ENCODE results near the gene NDUFS5. TPM values are rescaled to one million over a fixed set of nuclear protein-coding genes. Genes with fewer than 3 reads are reported as not detected.

Gene NDUFS5
- total and polyA plus RNA-seq, 10 of the 15 experiments (the other 5 are each of a cell fraction or from before 2014, with no cell fraction given): 240 to 1,578 (median 831) TPM

GRCh38 chr1:39026051-39026865, at the start of gene NDUFS5 (continued):
- TF ChIP-seq CUX1 (IDR thresholded peaks at IDR 0.05; ENCODE audit: insufficient replicate concordance, low read depth, low read length) (no peak), CHD4 (IDR thresholded peaks at IDR 0.05) (no peak), DPF2 (IDR thresholded peaks at IDR 0.05) (no peak), YY1 (IDR thresholded peaks at IDR 0.05; ENCODE audit: low read depth, low read length) (no peak), ZNF207 (IDR thresholded peaks at IDR 0.05; ENCODE audit: borderline replicate concordance) (peak; percentile 43; the same call in 1 of the 2 replicates), NR2C1 (IDR thresholded peaks at IDR 0.05) (peak; percentile 9; the same call in 1 of the 2 replicates), RELA (IDR thresholded peaks at IDR 0.05; ENCODE audit: borderline replicate concordance, partially characterized antibody) (no peak), EGR1 (IDR thresholded peaks at IDR 0.05; ENCODE audit: borderline replicate concordance in 1 of 2, low read depth in 2 of 2, low read length in 2 of 2) (no peak), MYB (IDR thresholded peaks at IDR 0.05; ENCODE audit: borderline replicate concordance, low read depth, low read length) (no peak), FOXK2 (IDR thresholded peaks at IDR 0.05) (no peak), IRF4 (IDR thresholded peaks at IDR 0.05; ENCODE audit: low read depth, low read length) (no peak), TAF1 (IDR thresholded peaks at IDR 0.05; ENCODE audit: borderline replicate concordance, low read depth, low read length) (peak; percentile 74; the same call in 1 of the 2 replicates), ZNF622 (IDR thresholded peaks at IDR 0.05) (no peak), PAX5 (IDR thresholded peaks at IDR 0.05; ENCODE audit: borderline replicate concordance, low read depth, low read length) (peak; percentile 93), ATF7 (IDR thresholded peaks at IDR 0.05; ENCODE audit: low read depth) (peak; percentile 91)
- TF ChIP-seq, protein P1, sequence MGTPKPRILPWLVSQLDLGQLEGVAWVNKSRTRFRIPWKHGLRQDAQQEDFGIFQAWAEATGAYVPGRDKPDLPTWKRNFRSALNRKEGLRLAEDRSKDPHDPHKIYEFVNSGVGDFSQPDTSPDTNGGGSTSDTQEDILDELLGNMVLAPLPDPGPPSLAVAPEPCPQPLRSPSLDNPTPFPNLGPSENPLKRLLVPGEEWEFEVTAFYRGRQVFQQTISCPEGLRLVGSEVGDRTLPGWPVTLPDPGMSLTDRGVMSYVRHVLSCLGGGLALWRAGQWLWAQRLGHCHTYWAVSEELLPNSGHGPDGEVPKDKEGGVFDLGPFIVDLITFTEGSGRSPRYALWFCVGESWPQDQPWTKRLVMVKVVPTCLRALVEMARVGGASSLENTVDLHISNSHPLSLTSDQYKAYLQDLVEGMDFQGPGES (IDR thresholded peaks at IDR 0.05): no peak
- TF ChIP-seq, protein P2, sequence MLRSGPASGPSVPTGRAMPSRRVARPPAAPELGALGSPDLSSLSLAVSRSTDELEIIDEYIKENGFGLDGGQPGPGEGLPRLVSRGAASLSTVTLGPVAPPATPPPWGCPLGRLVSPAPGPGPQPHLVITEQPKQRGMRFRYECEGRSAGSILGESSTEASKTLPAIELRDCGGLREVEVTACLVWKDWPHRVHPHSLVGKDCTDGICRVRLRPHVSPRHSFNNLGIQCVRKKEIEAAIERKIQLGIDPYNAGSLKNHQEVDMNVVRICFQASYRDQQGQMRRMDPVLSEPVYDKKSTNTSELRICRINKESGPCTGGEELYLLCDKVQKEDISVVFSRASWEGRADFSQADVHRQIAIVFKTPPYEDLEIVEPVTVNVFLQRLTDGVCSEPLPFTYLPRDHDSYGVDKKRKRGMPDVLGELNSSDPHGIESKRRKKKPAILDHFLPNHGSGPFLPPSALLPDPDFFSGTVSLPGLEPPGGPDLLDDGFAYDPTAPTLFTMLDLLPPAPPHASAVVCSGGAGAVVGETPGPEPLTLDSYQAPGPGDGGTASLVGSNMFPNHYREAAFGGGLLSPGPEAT (IDR thresholded peaks at IDR 0.05; ENCODE audit: low read depth): no peak
- TF ChIP-seq, protein P3, sequence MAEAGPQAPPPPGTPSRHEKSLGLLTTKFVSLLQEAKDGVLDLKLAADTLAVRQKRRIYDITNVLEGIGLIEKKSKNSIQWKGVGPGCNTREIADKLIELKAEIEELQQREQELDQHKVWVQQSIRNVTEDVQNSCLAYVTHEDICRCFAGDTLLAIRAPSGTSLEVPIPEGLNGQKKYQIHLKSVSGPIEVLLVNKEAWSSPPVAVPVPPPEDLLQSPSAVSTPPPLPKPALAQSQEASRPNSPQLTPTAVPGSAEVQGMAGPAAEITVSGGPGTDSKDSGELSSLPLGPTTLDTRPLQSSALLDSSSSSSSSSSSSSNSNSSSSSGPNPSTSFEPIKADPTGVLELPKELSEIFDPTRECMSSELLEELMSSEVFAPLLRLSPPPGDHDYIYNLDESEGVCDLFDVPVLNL (IDR thresholded peaks at IDR 0.05; ENCODE audit: low read depth, low read length): no peak
